OCI-LY1 (cell line): ENCODE measurements around the gene COLQ.

Experiments used
- H2AFZ ChIP-seq: fragments of 200-600 bp; sonication (generic), shearing (Covaris generic); 2 replicates; pipeline ENCODE4 v1.6.0; 2014; ENCODE audit warnings: antibody characterized with exemption, mild to moderate bottlenecking, low read length
- H3F3A ChIP-seq: fragments of 200-600 bp; sonication (generic), shearing (Covaris generic); 2 replicates; pipeline ENCODE4 v1.6.0; 2014; ENCODE audit warnings: mild to moderate bottlenecking, antibody characterized with exemption, low read length, moderate library complexity; ENCODE audit not compliant: insufficient read depth
- H3K27ac ChIP-seq: fragments of 200-600 bp; sonication (generic); 2 replicates; pipeline ENCODE4 v1.5.1; 2014; ENCODE audit warnings: low read length, mixed run types, mild to moderate bottlenecking, low read depth; ENCODE audit not compliant: poor library complexity, severe bottlenecking
- H3K27me3 ChIP-seq: fragments of 200-600 bp; sonication (generic); 2 replicates; pipeline ENCODE4 v1.6.0; 2014; ENCODE audit warnings: antibody characterized with exemption, mild to moderate bottlenecking, low read length, moderate library complexity; ENCODE audit not compliant: insufficient read depth
- H3K36me3 ChIP-seq: fragments of 200-600 bp; sonication (generic); 2 replicates; pipeline ENCODE4 v1.6.1; 2014; ENCODE audit warnings: mild to moderate bottlenecking, antibody characterized with exemption, low read length, moderate library complexity, mixed read lengths; ENCODE audit not compliant: insufficient read depth
- H3K4me1 ChIP-seq: fragments of 200-600 bp; sonication (generic); 2 replicates; pipeline ENCODE4 v1.5.1; 2014; ENCODE audit warnings: mild to moderate bottlenecking, low read length, moderate library complexity; ENCODE audit not compliant: insufficient read depth, severe bottlenecking
- H3K4me2 ChIP-seq: fragments of 200-600 bp; sonication (generic), shearing (Covaris generic); 2 replicates; pipeline ENCODE4 v1.6.1; 2014; ENCODE audit warnings: low read length
- H3K4me3 ChIP-seq: fragments of 200-600 bp; sonication (generic); 2 replicates; pipeline ENCODE4 v1.5.1; 2014; ENCODE audit warnings: low read length, low read depth, mild to moderate bottlenecking, mixed read lengths; ENCODE audit not compliant: poor library complexity, severe bottlenecking
- H3K79me2 ChIP-seq: fragments of 200-600 bp; shearing (Covaris generic); 2 replicates; pipeline ENCODE4 v1.6.1; 2016; ENCODE audit warnings: mixed run types, low read length, mixed read lengths; ENCODE audit not compliant: insufficient read depth
- H3K9ac ChIP-seq: fragments of 200-600 bp; sonication (generic), shearing (Covaris generic); 2 replicates; pipeline ENCODE4 v1.6.1; 2014; ENCODE audit warnings: mild to moderate bottlenecking, low read length, mixed read lengths
- H3K9me2 ChIP-seq: fragments of 200-600 bp; sonication (generic), shearing (Covaris generic); 2 replicates; pipeline ENCODE4 v1.6.1; 2014; ENCODE audit warnings: low read depth, mild to moderate bottlenecking, low read length, mixed read lengths
- H3K9me3 ChIP-seq: fragments of 200-600 bp; shearing (Covaris generic); 2 replicates; pipeline ENCODE4 v1.6.1; 2014; ENCODE audit warnings: low read length, mixed read lengths
- H4K20me1 ChIP-seq: fragments of 200-600 bp; sonication (generic), shearing (Covaris generic); 2 replicates; pipeline ENCODE4 v1.6.0; 2016; ENCODE audit warnings: mild to moderate bottlenecking, low read length; ENCODE audit not compliant: insufficient read depth
- CTCF ChIP-seq: fragments of 200-600 bp; sonication (generic), shearing (Covaris generic); IDR thresholded peaks from 2 replicates; pipeline ENCODE4 v1.5.1; 2017; ENCODE audit warnings: mild to moderate bottlenecking, antibody characterized with exemption, low read length, moderate library complexity, mixed read lengths
- EZH2 ChIP-seq: fragments of 200-600 bp; sonication (generic), shearing (Covaris generic); IDR thresholded peaks from 2 replicates; pipeline ENCODE4 v1.8.0; 2017; ENCODE audit warnings: borderline replicate concordance, mixed run types, mild to moderate bottlenecking, antibody characterized with exemption, low read length, moderate library complexity, mixed read lengths

The COLQ gene

GRCh38 chr3:15492847-15493360 lies 28.6 kb downstream of the COLQ start:
- no peaks in the 10 kb centered on the region for H3K9me2 ChIP-seq
- no peak overlapping the region for H2AFZ ChIP-seq
- TF ChIP-seq CTCF = no peak
- no peak for TF ChIP-seq EZH2
- no peaks in the 10 kb centered on the region for H3K79me2 ChIP-seq
- H3F3A ChIP-seq = no peaks in the 10 kb centered on the region
- H3K4me3 ChIP-seq = no peak overlapping the region
- no peaks in the 10 kb centered on the region; the same call in 1 of the 2 replicates for H3K27me3 ChIP-seq
- H3K36me3 ChIP-seq = no peaks in the 10 kb centered on the region
- no peak overlapping the region for H3K4me2 ChIP-seq
- no peaks in the 10 kb centered on the region for H4K20me1 ChIP-seq
- H3K4me1 ChIP-seq = no peaks in the 10 kb centered on the region
- H3K27ac ChIP-seq = no peak overlapping the region
- no peak overlapping the region for H3K9ac ChIP-seq
- no peaks in the 10 kb centered on the region for H3K9me3 ChIP-seq

- Histone ChIP-seq H2AFZ (no peak overlapping the region), H3K9ac (no peak overlapping the region), H3K27me3 (no peaks in the 10 kb centered on the region; the same call in 1 of the 2 replicates), H3K9me3 (no peaks in the 10 kb centered on the region), H3F3A (no peaks in the 10 kb centered on the region), H3K9me2 (no peaks in the 10 kb centered on the region), H3K79me2 (no peaks in the 10 kb centered on the region), H3K27ac (no peak overlapping the region), H3K4me2 (no peak overlapping the region), H3K4me1 (no peaks in the 10 kb centered on the region), H3K36me3 (no peaks in the 10 kb centered on the region), H4K20me1 (no peaks in the 10 kb centered on the region), H3K4me3 (no peak overlapping the region)
- no peak for TF ChIP-seq CTCF
- no peak for TF ChIP-seq EZH2
Observed at GRCh38 chr3:15491143-15491542, 30.4 kb downstream of the COLQ start.

GRCh38 chr3:15490158-15490557 lies 31.3 kb downstream of the COLQ start:
- Histone ChIP-seq H3K9me3 (no peaks in the 10 kb centered on the region), H3K4me3 (no peak overlapping the region), H3K27ac (no peak overlapping the region), H3K9me2 (no peaks in the 10 kb centered on the region), H3K36me3 (no peaks in the 10 kb centered on the region), H3K79me2 (no peaks in the 10 kb centered on the region), H3K27me3 (no peaks in the 10 kb centered on the region), H3F3A (no peaks in the 10 kb centered on the region), H3K9ac (no peak overlapping the region), H3K4me1 (no peaks in the 10 kb centered on the region), H3K4me2 (no peak overlapping the region), H4K20me1 (no peaks in the 10 kb centered on the region), H2AFZ (no peak overlapping the region)
- TF ChIP-seq EZH2 = no peak
- no peak for TF ChIP-seq CTCF
